HG03045 (cell line): ENCODE data around the gene ANKRD42.

Experiments
- ATAC-seq: cut with Tn5 transposase; IDR thresholded peaks from one replicate; pipeline ENCODE4 v1.9.1; 2021; ENCODE audit warnings: mild to moderate bottlenecking, moderate library complexity; ENCODE audit not compliant: unreplicated experiment

The ANKRD42 gene

GRCh38 chr11:83193315-83194280, at the start of gene ANKRD42:
ANKRD42 (plus strand) TSS chr11:83193712; CDS start chr11:83194671, 959 bp downstream.
- ATAC-seq, result peak; percentile 94

GRCh38 chr11:83147895-83148294, 45.6 kb upstream of the ANKRD42 start:
- no peak for ATAC-seq

GRCh38 chr11:83150450-83150849, 43.1 kb upstream of the ANKRD42 start:
- ATAC-seq, result no peak

GRCh38 chr11:83151274-83151977, 42.1 kb upstream of the ANKRD42 start:
- ATAC-seq, result no peak

GRCh38 chr11:83152264-83152663, 41.2 kb upstream of the ANKRD42 start:
- no peak for ATAC-seq

GRCh38 chr11:83153764-83154163, 39.7 kb upstream of the ANKRD42 start:
- ATAC-seq, result no peak

- ATAC-seq, result peak; percentile 95
Measured at GRCh38 chr11:83156144-83156995, 37.1 kb upstream of the ANKRD42 start.

- peak; percentile 10 for ATAC-seq
Measured at GRCh38 chr11:83156996-83157593, 36.4 kb upstream of the ANKRD42 start, which contains the start of gene PCF11. PCF11 (plus strand) TSS chr11:83157131; CDS start chr11:83157440, 309 bp downstream.

- ATAC-seq, result no peak
Measured at GRCh38 chr11:83157594-83158356, 35.7 kb upstream of the ANKRD42 start.

- no peak for ATAC-seq
Measured at GRCh38 chr11:83158357-83158786, 35.1 kb upstream of the ANKRD42 start.

GRCh38 chr11:83158965-83159901, 34.3 kb upstream of the ANKRD42 start:
- no peak for ATAC-seq

GRCh38 chr11:83159902-83160865, 33.3 kb upstream of the ANKRD42 start:
- no peak for ATAC-seq

- ATAC-seq, result no peak
Measured at GRCh38 chr11:83161610-83162199, 31.8 kb upstream of the ANKRD42 start.

GRCh38 chr11:83162377-83162776, 31.1 kb upstream of the ANKRD42 start:
- ATAC-seq, result peak; percentile 54

GRCh38 chr11:83166193-83166866, 27.2 kb upstream of the ANKRD42 start:
- no peak for ATAC-seq

- no peak for ATAC-seq
Measured at GRCh38 chr11:83168756-83169155, 24.8 kb upstream of the ANKRD42 start.
